Kidney epithelial cell (primary cell): ENCODE data around the gene ZNF425. TPM values are rescaled to one million over a fixed set of nuclear protein-coding genes. Genes with fewer than 3 reads are reported as not detected.
"Not testable (repeated sequence)": the region's sequence is repeated elsewhere in the genome, so short reads cannot be mapped to it uniquely, and the experiment has no call there.

Experiments used
- DNase-seq: peaks from one replicate; pipeline ENCODE4 v3.0.0-alpha.2; 2010; ENCODE audit warnings: low read depth
- H3K27me3 ChIP-seq: 2 replicates; pipeline ENCODE4 v1.6.0; 2011; ENCODE audit warnings: low read length; ENCODE audit not compliant: control insufficient read depth, insufficient read depth
- H3K36me3 ChIP-seq: 2 replicates; pipeline ENCODE4 v1.5.1; 2011; ENCODE audit warnings: low read length; ENCODE audit not compliant: control insufficient read depth, insufficient read depth
- H3K4me3 ChIP-seq: 2 replicates; pipeline ENCODE4 v1.5.1; 2011; ENCODE audit warnings: low read depth, mild to moderate bottlenecking, control low read depth, low read length
- total RNA-seq: library from RNA; depleted of rRNA; stranded (reverse); fragments of >200 nt; gene quantifications from 2 replicates; pipeline ENCODE4 v1.2.3, GENCODE V29; 2015
- TF ChIP-seq, protein P1 (sequence below): IDR thresholded peaks from 2 replicates; pipeline ENCODE4 v1.5.1; 2011; ENCODE audit warnings: mild to moderate bottlenecking, moderate library complexity, low read length, control low read depth, inconsistent platforms; ENCODE audit not compliant: insufficient read depth, poor library complexity, severe bottlenecking

The ZNF425 gene
- total RNA-seq, 1 donor from 2014 or later, result 5.0 TPM

DNA sequence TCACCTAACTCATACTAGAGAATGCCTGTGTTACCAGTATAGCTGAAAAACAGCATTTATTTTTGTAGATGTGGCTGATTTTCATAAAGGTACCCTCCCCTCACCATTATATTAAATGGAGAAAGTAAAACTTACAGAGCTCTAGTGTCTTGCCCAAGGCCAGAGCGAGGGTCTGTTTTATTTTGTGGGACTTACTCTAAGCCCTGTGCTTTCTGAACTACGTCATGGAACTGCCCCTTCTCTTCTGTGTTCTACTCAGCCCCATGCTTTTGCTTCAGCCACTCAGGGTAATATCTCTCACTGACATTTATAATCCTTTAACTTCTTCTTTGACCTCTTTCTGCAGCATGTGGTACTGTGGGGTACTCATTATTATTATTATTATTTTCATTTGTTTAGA lies 25.3 kb downstream of the ZNF425 start:
- Histone ChIP-seq H3K27me3 (no peaks in the 10 kb centered on the region), H3K4me3 (no peak overlapping the region), H3K36me3 (no peaks in the 10 kb centered on the region)
- no peak for DNase-seq
- TF ChIP-seq, protein P1, sequence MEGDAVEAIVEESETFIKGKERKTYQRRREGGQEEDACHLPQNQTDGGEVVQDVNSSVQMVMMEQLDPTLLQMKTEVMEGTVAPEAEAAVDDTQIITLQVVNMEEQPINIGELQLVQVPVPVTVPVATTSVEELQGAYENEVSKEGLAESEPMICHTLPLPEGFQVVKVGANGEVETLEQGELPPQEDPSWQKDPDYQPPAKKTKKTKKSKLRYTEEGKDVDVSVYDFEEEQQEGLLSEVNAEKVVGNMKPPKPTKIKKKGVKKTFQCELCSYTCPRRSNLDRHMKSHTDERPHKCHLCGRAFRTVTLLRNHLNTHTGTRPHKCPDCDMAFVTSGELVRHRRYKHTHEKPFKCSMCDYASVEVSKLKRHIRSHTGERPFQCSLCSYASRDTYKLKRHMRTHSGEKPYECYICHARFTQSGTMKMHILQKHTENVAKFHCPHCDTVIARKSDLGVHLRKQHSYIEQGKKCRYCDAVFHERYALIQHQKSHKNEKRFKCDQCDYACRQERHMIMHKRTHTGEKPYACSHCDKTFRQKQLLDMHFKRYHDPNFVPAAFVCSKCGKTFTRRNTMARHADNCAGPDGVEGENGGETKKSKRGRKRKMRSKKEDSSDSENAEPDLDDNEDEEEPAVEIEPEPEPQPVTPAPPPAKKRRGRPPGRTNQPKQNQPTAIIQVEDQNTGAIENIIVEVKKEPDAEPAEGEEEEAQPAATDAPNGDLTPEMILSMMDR, result no peak

DNA sequence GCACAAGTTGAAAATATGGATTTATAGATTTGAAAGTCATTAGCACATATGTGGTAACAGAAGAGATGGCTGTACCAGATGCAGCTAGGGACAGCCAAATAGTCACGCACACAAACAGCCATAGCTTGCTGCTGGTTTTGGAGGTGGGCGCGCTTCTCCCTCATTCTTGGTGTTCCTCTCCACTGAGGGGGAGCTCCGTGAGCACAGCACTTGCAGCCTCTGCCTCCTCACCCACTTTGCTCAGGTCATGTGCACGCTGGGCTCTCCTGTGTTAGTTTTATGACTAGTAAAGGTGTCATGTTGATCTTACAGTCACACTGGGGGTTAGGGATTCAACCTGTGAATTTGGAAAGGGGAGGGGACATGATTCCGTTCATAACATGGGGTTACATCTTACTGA lies 27.1 kb downstream of the ZNF425 start:
- no peak for DNase-seq

DNA sequence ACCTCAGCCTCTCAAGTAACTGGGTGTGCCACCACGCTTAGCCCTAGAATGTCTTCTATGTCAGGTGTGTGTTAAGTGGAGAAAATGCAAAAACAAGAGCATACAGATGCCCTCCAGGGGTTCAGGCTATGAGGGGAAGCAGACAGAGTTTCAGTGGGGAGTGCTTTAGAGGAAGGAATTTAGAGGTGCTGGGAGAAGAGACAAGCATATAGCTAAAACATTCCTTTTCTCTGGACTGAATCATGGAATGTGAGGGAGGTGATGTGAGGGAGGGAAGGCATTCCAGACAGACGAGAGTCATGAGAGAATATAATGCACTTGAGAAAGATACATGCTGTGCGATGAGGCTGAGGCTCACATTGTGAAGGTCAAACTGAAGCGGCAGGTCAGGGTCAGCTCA lies 29.0 kb downstream of the ZNF425 start:
- no peak overlapping the region for H3K4me3 ChIP-seq
- no peaks in the 10 kb centered on the region for H3K27me3 ChIP-seq
- H3K36me3 ChIP-seq, result no peaks in the 10 kb centered on the region
- TF ChIP-seq, protein P1, result no peak
- DNase-seq, result no peak

More for the DNA sequence above, 27.1 kb downstream of the ZNF425 start:
- Histone ChIP-seq H3K36me3 (no peaks in the 10 kb centered on the region), H3K4me3 (no peak overlapping the region), H3K27me3 (no peaks in the 10 kb centered on the region)
- TF ChIP-seq, protein P1, result no peak

DNA sequence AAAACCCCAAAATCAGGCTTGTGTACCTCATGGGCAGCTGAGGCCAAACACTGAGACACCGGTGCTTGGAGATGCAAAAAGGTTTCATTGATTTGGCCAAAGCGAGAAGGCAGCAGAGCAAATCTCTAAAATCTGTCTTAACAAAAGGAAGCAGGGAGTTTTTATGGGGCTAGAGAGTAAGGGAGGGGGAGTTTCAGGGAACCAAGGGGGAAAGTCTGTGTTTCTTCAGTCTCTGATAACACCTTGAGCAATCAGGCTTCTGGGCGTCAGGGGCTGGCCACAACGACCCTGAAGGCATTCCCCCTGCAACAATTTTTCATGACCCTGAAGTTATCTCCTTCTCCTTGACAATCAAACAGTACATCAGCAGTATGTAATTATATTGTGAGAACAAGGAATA lies 32.9 kb downstream of the ZNF425 start:
- no peaks in the 10 kb centered on the region for H3K36me3 ChIP-seq
- DNase-seq, result no peak
- H3K27me3 ChIP-seq, result no peaks in the 10 kb centered on the region
- TF ChIP-seq, protein P1, result no peak
- H3K4me3 ChIP-seq, result no peak overlapping the region

DNA sequence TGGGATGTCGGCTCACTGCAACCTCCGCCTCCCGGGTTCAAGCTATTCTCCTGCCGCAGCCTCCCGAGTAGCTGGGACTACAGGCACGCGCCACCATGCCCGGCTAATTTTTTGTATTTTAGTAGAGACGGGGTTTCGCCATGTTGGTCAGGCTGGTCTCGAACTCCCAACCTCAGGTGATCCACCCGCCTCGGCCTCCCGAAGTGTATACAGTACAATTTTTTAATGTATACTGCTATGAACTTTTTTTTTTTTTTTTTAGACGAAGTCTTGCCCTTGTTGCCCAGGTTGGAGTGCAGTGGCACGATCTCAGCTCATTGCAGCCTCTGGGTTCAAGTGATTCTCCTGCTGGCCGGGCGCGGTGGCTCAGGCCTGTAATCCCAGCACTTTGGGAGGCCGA lies 33.9 kb downstream of the ZNF425 start:
- not testable (repeated sequence) for DNase-seq

DNA sequence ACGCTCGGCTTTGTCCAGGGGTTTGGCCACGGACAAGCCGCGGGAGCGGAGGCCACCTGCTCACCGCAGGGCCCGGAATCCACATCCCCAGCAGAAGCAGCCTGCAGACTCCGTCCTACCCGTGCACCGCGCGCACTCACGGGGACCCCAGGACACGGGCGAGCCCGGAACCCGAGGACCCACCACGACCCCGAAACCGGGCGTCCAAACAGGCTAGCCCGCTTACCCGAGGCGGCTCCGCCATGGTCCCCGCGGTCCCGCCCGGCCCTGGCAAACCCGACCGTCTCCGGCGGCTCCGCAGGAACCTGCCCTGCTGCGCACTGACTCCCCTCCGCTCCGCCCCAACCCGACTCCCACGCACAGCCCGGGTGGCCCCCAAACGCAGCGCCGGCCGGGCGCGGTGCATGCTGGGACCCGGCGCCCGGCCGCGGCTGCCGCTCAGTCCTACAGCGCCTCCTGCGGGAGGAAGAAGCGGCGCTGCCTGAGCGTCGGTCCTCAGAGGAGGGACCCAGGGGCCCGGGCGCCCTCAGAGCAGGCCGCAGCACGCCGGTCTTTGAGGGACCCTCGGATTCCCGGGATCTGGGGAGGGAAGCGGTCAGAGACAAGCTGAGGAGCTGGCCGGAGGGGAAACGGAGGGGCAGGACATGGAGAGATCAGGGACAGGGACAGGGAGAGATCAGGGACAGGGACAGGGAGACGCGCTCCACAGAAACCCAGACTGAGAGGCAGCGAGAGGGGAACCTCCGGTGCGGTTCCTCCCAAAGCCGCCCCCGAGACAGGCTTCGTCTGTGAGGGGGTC lies 35.5 kb downstream of the ZNF425 start, which contains the start of gene ZNF786:
TSS of gene ZNF786 (minus strand) at position 322 of the 799 bp plus-strand sequence. CDS start at position 244, 78 bp downstream.
- Histone ChIP-seq H3K27me3 (no peaks in the 10 kb centered on the region), H3K36me3 (no peaks in the 10 kb centered on the region), H3K4me3 (peak within 1 kb of the TSS; percentile 97)
- TF ChIP-seq, protein P1, result peak; percentile 59
- DNase-seq, result peak; percentile 48

More for the DNA sequence above, 33.9 kb downstream of the ZNF425 start:
- H3K4me3 ChIP-seq, H3K27me3 ChIP-seq, H3K36me3 ChIP-seq: not testable (repeated sequence)
